ENCODE data around the gene PRICKLE2.

The PRICKLE2 gene

GRCh38 chr3:64158334-64158733, 66.9 kb downstream of the PRICKLE2 start:
- no peak for DNase-seq (ENCODE audit: low spot score)
- no peak for TF ChIP-seq CTCF (IDR thresholded peaks at IDR 0.05; ENCODE audit: borderline replicate concordance, control extremely low read depth, extremely low read depth, insufficient read depth, missing control alignments)
- in situ Hi-C loops (cut with MboI; ENCODE audit: low sequenced_read_pairs, unreplicated experiment), result no loop called here

GRCh38 chr3:64157150-64158035, 67.9 kb downstream of the PRICKLE2 start:
- no peak for TF ChIP-seq CTCF (IDR thresholded peaks at IDR 0.05; ENCODE audit: borderline replicate concordance, control extremely low read depth, extremely low read depth, insufficient read depth, missing control alignments)
- no peak for DNase-seq (ENCODE audit: low spot score)
- in situ Hi-C loops (cut with MboI; ENCODE audit: low sequenced_read_pairs, unreplicated experiment), result no loop called here

- in situ Hi-C loops (cut with MboI; ENCODE audit: low sequenced_read_pairs, unreplicated experiment), result no loop called here
- no peak for TF ChIP-seq CTCF (IDR thresholded peaks at IDR 0.05; ENCODE audit: borderline replicate concordance, control extremely low read depth, extremely low read depth, insufficient read depth, missing control alignments)
Measured at GRCh38 chr3:64155328-64155727, 69.9 kb downstream of the PRICKLE2 start.

GRCh38 chr3:64152676-64153466, 72.4 kb downstream of the PRICKLE2 start:
- in situ Hi-C loops (cut with MboI; ENCODE audit: low sequenced_read_pairs, unreplicated experiment), result no loop called here
- no peak for TF ChIP-seq CTCF (IDR thresholded peaks at IDR 0.05; ENCODE audit: borderline replicate concordance, control extremely low read depth, extremely low read depth, insufficient read depth, missing control alignments)
- no peak for DNase-seq (ENCODE audit: low spot score)

More at GRCh38 chr3:64155328-64155727, 69.9 kb downstream of the PRICKLE2 start:
- DNase-seq (ENCODE audit: low spot score), result no peak

GRCh38 chr3:64152086-64152485, 73.2 kb downstream of the PRICKLE2 start:
- DNase-seq (ENCODE audit: low spot score), result no peak
- in situ Hi-C loops (cut with MboI; ENCODE audit: low sequenced_read_pairs, unreplicated experiment), result no loop called here
- no peak for TF ChIP-seq CTCF (IDR thresholded peaks at IDR 0.05; ENCODE audit: borderline replicate concordance, control extremely low read depth, extremely low read depth, insufficient read depth, missing control alignments)

GRCh38 chr3:64151342-64151871, 73.9 kb downstream of the PRICKLE2 start:
- TF ChIP-seq CTCF (IDR thresholded peaks at IDR 0.05; ENCODE audit: borderline replicate concordance, control extremely low read depth, extremely low read depth, insufficient read depth, missing control alignments), result no peak
- in situ Hi-C loops (cut with MboI; ENCODE audit: low sequenced_read_pairs, unreplicated experiment), result no loop called here

More at GRCh38 chr3:64151342-64151871, 73.9 kb downstream of the PRICKLE2 start:
- no peak for DNase-seq (ENCODE audit: low spot score)

Data from GM13976 (cell line).